CD1c-positive myeloid dendritic cell (primary cell): ENCODE measurements around the gene BCAS3.
"Not testable (repeated sequence)": the region's sequence is repeated elsewhere in the genome, so short reads cannot be mapped to it uniquely, and the experiment has no call there.

ENCODE experiments used
- DNase-seq: peaks from one replicate; pipeline ENCODE4 v3.0.0-alpha.2; 2016; ENCODE audit errors: extremely low spot score

Gene BCAS3

GRCh38 chr17:61338000-61338798 lies 660.5 kb downstream of the BCAS3 start:
- no peak for DNase-seq

DNA sequence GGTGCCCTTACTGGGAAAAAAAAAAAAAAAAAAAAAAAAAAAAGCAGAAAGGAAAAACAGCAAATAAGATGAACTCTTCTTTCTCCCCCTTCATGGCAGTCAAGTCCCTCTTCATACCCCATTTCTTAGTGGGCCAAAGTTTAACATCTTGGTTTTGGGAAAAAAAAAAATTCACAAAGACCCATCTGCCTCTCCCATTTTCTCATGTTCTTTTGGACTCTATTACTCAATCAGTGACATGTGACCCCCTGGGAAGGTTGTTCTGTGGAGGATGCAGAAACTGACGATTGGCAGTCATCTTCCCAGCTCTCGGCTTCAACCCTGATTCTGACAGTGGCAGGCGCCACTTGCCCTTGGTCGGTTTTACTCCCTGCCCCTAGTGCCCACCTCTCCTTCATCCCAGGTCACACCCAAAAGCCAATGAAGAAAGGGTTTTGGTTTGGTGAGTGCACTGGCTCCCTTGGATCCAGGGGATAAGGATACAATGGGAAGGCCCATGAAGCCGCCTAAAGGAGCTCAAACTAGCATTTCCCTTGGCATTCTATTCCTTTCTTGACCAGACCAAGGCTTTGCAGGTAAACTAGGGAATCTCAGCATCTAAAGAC lies 661.3 kb downstream of the BCAS3 start:
- DNase-seq: no peak

- no peak for DNase-seq
Measured at GRCh38 chr17:61340431-61341209, 663.0 kb downstream of the BCAS3 start.

DNA sequence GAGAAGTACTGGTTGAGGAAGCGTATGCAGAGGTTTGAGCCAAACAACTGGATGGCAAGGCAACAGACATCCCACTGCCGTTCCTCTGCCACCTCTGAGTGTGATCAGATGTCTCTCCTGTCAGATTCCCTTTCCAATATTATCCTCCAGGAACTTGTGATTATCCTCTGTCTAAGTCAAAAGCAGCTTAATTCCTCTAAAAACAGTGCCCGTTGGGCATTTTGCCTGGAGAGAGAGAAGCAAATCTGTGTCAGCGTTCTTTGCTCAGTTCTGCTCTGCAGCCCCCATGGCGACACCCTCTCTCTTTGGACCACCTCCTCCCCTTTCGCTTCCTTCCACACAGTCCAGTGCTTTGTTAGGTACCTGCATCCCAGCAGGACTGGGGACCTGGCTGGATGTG lies 665.9 kb downstream of the BCAS3 start:
- no peak for DNase-seq

DNA sequence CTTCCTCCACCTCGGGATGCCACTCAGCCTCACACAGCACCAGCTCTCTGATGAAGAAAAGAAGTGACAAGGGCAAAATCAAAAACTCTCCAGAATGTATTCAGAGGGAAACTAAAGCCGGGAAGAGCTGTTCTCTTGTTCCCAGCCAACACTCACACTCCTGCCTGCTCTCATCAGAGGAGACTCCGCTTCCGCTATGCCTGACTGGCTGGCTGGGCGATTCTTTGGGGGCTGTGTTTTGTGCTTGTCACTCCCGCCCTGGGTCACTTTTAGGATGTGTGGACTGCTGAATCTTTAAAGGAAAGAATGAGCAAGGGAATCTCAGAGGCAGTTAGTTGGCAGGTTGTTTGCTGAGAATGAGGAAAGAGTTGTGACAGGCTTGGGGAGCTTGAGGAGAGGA lies 667.4 kb downstream of the BCAS3 start:
- DNase-seq: no peak

GRCh38 chr17:61345825-61346666 lies 668.4 kb downstream of the BCAS3 start:
- peak; percentile 38 for DNase-seq

- no peak for DNase-seq
Measured at GRCh38 chr17:61349350-61349749, 671.7 kb downstream of the BCAS3 start.

- no peak for DNase-seq
Measured at GRCh38 chr17:61351745-61352407, 674.2 kb downstream of the BCAS3 start.

GRCh38 chr17:61352408-61352770 lies 674.7 kb downstream of the BCAS3 start:
- no peak for DNase-seq

- no peak for DNase-seq
Measured at GRCh38 chr17:61352781-61353491, 675.3 kb downstream of the BCAS3 start.

- DNase-seq: no peak
Measured at GRCh38 chr17:61353615-61354014, 676.0 kb downstream of the BCAS3 start.

DNA sequence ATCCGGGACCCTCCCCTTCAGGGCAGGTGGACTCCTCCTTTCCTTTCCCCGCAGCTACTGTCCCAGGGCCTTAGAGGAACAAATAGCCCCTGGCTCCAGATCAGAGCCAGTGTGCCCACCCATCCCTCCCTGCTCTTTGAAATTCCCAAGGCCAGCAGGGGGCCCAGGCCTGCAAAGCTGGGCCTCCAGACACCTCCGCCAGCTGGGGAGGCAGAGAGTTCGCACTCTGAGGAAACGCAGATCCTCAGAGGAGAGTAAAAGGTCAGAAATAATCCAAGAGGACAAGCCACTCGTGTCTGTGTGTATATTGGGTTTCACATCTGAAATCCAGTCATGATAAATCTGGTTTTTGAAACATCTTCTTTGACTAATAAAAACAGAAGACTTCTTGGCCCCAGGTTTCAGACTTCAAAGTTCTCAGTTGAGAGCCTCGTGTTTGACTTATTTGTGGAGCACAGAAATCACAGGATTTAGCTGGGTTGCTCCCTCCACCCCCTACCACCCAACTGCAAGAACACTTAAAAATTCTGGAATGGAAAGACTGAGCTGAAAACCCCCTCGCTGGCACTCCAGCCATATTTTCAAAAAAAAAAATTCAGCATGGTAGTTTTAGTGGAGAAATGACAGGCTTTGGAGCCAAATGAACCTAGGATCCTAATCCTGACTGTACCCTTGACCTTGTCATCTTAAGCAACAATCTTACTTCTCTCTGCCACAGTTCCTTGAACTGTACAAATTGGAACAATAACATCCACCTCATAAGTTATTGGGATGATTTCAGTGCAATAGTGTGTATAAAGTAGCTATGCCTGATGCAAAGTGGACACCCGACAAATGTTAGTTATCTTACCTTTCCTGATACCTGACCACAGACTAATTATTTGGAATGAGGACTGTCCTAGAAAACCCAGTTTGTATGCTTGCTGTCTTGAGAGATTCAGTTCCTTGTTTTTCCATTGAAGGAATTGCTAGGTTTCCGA lies 677.5 kb downstream of the BCAS3 start:
- no peak for DNase-seq

DNA sequence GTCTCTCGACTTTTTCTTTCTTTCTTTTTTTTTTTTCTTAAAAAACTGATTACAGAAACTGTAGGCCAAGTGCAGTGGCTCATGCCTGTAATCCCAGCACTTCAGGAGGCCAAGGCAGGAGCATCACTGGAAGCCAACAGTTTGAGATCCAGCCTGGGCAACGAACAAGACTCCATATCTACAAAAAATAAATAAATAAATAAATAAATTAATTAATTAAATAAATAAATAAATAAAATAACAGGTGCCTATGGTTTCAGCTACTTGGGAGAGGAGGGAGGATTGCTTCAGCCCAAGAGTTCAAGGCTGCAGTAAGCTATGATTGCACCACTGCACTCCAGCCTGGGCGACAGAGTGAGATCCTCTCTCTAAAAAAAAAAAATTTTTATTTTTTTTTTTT lies 679.4 kb downstream of the BCAS3 start:
- DNase-seq: not testable (repeated sequence)

GRCh38 chr17:61359513-61359912 lies 681.9 kb downstream of the BCAS3 start:
- DNase-seq: not testable (repeated sequence)

GRCh38 chr17:61360318-61360943 lies 682.8 kb downstream of the BCAS3 start:
- DNase-seq: no peak

DNA sequence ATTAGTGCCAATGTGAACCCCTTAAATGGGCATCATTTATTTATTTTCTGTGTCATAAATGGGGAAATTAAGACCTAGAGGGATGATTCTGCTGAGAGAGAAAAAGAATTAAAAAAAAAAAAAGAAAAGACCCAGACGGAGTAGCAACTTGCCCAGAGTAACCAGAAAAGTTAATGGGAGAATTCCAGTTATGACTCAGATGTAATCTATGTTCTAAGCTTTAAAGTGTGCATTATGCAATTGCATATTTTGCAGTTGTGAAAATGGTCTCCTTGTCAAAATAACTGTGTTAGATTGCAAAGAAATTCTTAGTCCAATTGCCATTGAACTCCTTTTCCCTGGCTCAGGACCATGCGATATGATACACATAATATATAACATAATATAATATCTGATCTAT lies 683.4 kb downstream of the BCAS3 start:
- no peak for DNase-seq

GRCh38 chr17:61362396-61362795 lies 684.7 kb downstream of the BCAS3 start:
- DNase-seq: no peak

DNA sequence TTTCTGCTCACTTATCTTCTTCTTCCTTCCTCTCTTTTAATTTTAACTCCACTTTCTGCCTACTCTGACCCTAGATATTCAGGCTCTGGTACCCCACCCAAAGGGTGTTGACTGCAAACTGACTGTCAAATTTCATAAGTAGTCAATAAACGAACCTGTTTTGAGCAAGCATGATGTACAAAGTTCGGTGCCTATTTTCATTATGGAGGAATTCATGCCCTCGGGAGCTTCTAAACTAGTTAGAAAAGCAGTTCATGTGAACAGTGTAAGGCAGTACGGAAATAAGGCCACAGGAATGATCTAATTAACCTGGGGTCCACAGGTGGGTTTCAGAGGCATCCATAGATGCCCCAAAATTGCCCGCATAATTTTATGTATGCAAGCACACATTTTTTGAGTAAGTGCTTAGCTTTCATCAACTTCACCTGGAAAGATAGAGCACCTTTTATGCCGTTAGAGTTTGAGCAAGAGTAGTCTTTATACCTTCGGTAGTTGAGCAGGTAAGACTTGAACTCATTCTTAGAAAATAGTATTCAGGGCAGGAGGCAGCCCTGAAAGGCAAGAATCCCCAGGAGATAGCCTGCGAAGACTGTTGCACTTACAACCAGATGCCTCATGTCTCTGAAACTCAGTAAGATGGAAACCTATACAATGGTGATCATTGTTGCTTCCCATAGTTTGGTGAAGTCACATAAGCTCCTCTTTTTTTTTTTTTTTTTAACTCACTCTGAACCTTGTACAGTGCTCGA lies 685.4 kb downstream of the BCAS3 start:
- no peak for DNase-seq
